Neuron (in vitro differentiated cells): ENCODE results near the gene PAX3.

Experiments used
- H2AFZ ChIP-seq: one replicate; pipeline ENCODE4 v1.6.1; 2013; ENCODE audit warnings: low read depth, mild to moderate bottlenecking, inconsistent platforms, low read length, moderate library complexity
- H3K27me3 ChIP-seq: one replicate; pipeline ENCODE4 v1.6.1; 2013; ENCODE audit warnings: low read length; ENCODE audit not compliant: insufficient read depth
- H3K36me3 ChIP-seq: one replicate; pipeline ENCODE4 v1.6.1; 2013; ENCODE audit warnings: low read length; ENCODE audit not compliant: insufficient read depth
- H3K4me1 ChIP-seq: one replicate; pipeline ENCODE4 v1.6.1; 2013; ENCODE audit warnings: low read length; ENCODE audit not compliant: insufficient read depth
- H3K4me3 ChIP-seq: 2 replicates; pipeline ENCODE4 v1.5.1; 2013; ENCODE audit warnings: mild to moderate bottlenecking, low read length, moderate library complexity
- H3K9me3 ChIP-seq: one replicate; pipeline ENCODE4 v1.6.1; 2013; ENCODE audit warnings: low read length

PAX3 gene

DNA sequence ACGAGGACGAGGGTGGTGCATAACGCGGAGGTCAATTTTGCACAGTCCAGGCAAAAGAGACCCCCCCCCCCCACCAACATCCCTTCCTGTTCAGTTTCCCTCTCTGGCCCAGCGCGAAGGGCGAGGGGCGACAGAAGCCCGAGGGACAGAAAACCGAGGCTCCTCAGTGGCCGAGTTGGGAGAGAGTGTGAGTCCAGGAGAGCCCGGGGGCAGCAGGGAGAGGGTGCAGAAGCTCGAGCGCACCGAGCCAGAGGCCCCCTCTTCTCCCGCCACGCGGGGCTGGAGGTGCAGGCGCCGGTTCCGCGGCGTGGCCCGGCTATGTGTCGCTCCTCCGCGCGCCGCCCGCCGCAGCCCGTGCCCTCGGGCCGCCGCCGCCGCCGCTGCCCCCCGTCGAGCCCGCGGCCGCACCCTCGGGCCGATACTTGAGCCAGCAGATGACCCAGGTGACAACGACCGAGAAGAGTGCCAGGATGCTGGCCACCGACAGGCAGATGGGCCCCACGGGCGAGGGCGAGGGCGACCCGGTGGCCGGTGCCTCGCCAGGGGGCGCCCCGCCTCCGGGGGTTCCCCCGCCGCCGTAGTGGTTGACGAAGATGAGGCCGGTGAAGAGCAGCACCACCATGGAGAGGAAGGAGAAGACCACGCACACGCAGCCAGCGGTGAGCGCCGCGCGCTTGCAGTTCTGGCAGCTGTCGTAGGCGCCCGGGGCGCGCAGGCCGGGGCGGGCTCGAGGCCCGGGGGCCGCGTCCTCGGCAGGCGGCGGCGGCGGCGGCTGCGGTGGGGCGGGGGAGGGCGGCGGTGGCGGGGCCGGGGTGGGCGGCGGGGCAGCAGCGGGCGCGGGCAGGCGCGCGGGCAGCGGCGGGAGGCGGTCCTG is 20.2 kb upstream of the PAX3 start:
- H3K9me3 ChIP-seq: no peaks in the 10 kb centered on the region
- peaks cover 17% of the 10 kb centered on the region for H3K4me1 ChIP-seq
- no peaks in the 10 kb centered on the region for H3K36me3 ChIP-seq
- peaks cover 22% of the 10 kb centered on the region for H3K27me3 ChIP-seq
- peak overlapping the region; percentile 46 for H2AFZ ChIP-seq
- H3K4me3 ChIP-seq: peak overlapping the region; percentile 69

- H3K9me3 ChIP-seq: no peaks in the 10 kb centered on the region
- peaks cover 30% of the 10 kb centered on the region for H3K27me3 ChIP-seq
- peaks cover 17% of the 10 kb centered on the region for H3K4me1 ChIP-seq
- H3K36me3 ChIP-seq: no peaks in the 10 kb centered on the region
- peak overlapping the region; percentile 46 for H2AFZ ChIP-seq
- H3K4me3 ChIP-seq: peak overlapping the region; percentile 69
These were observed 19.4 kb upstream of the PAX3 start for GRCh38 chr2:222318026-222318711.

- Histone ChIP-seq H3K9me3 (no peaks in the 10 kb centered on the region), H3K4me1 (peaks cover 12% of the 10 kb centered on the region), H2AFZ (no peak overlapping the region), H3K4me3 (no peak overlapping the region), H3K27me3 (peaks cover 56% of the 10 kb centered on the region), H3K36me3 (no peaks in the 10 kb centered on the region)
These were observed 16.8 kb upstream of the PAX3 start for GRCh38 chr2:222315443-222316121.

DNA sequence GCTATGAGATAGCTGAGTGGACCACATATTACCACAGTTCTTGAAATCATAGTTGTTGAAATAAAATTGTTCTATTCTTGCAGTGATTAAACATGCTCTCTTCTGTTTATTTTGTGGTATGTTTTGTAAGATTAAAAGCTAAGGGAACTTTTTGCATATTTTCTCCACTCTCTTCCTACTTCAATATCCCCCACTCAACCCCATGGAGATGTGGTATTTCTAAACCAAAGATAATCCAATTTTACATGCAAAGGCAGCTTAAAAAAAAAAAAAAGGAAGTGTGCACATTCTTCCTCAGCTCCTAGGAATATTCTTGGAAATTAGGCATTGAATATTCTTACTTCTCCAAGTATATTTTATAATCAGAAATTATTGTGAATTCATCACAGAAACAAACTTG is 15.0 kb upstream of the PAX3 start:
- Histone ChIP-seq H3K9me3 (peaks cover 5% of the 10 kb centered on the region), H2AFZ (no peak overlapping the region), H3K27me3 (peaks cover 73% of the 10 kb centered on the region), H3K36me3 (no peaks in the 10 kb centered on the region), H3K4me3 (no peak overlapping the region), H3K4me1 (peaks cover 12% of the 10 kb centered on the region)

- Histone ChIP-seq H3K36me3 (no peaks in the 10 kb centered on the region), H3K4me1 (peaks cover 6% of the 10 kb centered on the region), H3K27me3 (peaks cover 89% of the 10 kb centered on the region), H3K4me3 (no peak overlapping the region), H2AFZ (no peak overlapping the region), H3K9me3 (peaks cover 16% of the 10 kb centered on the region)
These were observed 13.4 kb upstream of the PAX3 start for GRCh38 chr2:222311978-222312738.

GRCh38 chr2:222311319-222311977 is 12.7 kb upstream of the PAX3 start:
- Histone ChIP-seq H3K4me3 (no peak overlapping the region), H3K9me3 (peaks cover 16% of the 10 kb centered on the region), H3K4me1 (peaks cover 12% of the 10 kb centered on the region), H2AFZ (no peak overlapping the region), H3K27me3 (peaks cover 96% of the 10 kb centered on the region), H3K36me3 (no peaks in the 10 kb centered on the region)

DNA sequence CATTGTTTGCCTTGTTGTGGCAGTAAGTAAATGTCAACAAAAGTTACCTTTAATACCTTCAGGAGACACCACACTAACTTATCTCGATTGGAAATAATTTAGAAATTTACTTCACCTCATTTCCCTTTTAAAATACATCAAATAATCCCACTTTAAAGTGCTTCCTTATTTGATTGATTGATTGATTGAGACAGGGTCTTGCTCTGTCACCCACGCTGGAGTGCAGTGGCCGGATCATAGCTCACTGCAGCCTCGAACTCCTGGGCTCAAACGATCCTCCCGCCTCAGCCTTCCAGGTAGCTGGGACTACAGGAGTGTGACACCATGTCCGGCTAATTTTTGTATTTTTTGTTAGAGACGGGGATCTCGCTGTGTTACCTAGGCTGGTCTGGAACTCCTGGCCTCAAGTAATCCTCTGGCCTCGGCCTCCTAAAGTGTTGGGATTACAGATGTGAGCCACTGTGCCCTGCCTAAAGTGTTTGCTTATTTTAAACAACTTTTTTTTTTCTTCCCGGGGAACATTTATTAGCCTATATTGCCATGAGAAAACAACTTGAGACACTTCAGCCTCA is 12.0 kb upstream of the PAX3 start:
- Histone ChIP-seq H3K4me1 (peaks cover 18% of the 10 kb centered on the region), H3K9me3 (peaks cover 16% of the 10 kb centered on the region), H3K36me3 (no peaks in the 10 kb centered on the region), H3K27me3 (peaks cover 98% of the 10 kb centered on the region), H2AFZ (no peak overlapping the region), H3K4me3 (no peak overlapping the region)

GRCh38 chr2:222309766-222310165 is 11.0 kb upstream of the PAX3 start:
- no peak overlapping the region for H3K4me3 ChIP-seq
- no peak overlapping the region for H2AFZ ChIP-seq
- peaks cover 99% of the 10 kb centered on the region for H3K27me3 ChIP-seq
- H3K9me3 ChIP-seq: peaks cover 16% of the 10 kb centered on the region
- H3K4me1 ChIP-seq: peaks cover 28% of the 10 kb centered on the region
- no peaks in the 10 kb centered on the region for H3K36me3 ChIP-seq

DNA sequence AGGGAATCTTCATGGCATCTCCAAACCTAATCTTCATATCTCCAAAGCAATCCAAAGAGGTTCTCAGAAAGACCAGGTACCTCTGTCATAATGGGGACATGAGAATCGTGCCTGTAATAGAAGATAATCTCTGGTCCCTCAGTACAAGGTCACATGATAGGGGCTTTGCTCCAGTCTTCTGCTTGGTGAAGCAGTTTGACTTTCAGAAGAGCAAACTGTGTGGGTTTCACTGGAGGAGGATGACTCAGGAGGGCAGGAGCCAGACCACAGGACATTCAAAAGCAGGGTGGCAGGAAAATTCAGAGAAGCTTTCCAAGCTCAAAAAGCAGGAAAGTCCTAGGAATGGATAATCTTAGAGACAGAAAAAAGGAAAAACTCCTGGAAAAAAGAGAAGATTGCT is 10.6 kb upstream of the PAX3 start:
- Histone ChIP-seq H3K9me3 (peaks cover 16% of the 10 kb centered on the region), H3K27me3 (peaks cover 99% of the 10 kb centered on the region), H2AFZ (no peak overlapping the region), H3K4me1 (peaks cover 32% of the 10 kb centered on the region), H3K4me3 (no peak overlapping the region), H3K36me3 (no peaks in the 10 kb centered on the region)

DNA sequence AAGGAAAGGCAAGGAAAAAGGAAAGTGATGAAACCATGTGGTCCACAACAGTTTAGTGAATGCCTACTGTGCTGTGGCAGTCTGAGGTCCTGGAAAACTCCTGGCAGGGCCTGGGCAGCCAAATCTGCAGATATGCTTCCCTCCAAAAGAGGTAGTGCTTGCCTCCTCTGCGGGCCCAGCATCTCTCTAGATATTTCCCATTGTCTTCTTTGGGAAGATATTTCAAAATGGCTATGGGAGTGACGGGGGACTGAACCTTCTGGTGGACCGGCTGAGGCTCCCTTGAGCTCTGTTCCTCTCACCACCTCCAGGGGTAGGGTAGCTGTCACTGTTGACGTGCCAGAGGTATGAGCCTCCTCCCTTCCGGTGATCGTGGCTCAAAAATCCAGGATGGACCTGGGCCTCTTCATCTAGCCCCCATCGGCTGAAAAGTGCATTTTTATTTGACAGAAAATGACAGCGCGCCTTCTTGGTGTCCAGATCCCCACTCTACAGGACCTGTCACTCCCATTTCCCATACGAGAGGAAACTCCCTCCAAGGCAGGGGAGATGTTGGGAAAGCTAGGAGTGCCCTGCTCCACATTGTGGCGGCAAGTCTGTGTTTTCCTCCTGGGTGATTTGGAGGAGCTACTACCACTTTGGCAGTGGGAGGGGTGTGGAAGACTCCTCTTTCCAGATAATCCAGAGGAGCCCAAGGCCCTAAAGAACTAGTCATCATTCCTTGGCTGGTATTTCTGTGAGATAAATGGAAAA is 9.4 kb upstream of the PAX3 start:
- Histone ChIP-seq H3K4me1 (peaks cover 32% of the 10 kb centered on the region), H3K36me3 (no peaks in the 10 kb centered on the region), H3K4me3 (no peak overlapping the region)

DNA sequence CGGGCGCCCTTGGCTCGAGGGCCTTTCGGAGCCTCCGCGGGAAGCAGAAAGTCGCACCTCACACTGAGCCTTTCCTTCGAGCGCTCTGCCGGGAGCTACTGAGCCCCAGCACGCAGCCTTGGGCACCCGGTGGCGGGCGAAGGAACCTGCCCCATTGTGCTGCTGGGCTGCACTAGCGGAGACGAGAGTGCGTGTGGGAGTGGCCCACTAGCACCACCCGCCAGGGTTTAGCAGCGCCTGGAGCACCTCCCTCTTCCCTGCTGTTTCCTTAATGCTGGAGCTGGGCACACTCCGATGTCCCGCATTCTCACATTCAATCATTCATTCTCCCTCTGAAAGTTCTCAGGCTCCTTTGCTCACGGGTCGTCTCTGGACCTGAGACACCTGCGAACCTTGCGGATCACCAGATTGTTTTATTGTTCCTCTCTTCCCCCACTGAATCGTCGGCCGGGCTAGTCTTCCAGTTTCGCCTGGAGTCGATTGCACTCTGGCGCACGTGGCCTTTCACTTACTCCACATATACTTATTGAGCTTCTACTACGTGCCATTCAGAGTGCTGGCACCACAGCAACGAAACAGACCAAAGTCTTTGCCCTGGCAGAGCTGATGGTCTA is 8.5 kb upstream of the PAX3 start:
- Histone ChIP-seq H3K4me1 (peaks cover 30% of the 10 kb centered on the region), H3K27me3 (peaks cover 99% of the 10 kb centered on the region), H3K4me3 (no peak overlapping the region), H2AFZ (no peak overlapping the region), H3K9me3 (peaks cover 30% of the 10 kb centered on the region), H3K36me3 (no peaks in the 10 kb centered on the region)

More for the DNA sequence above, 9.4 kb upstream of the PAX3 start:
- Histone ChIP-seq H3K9me3 (peaks cover 22% of the 10 kb centered on the region), H3K27me3 (peaks cover 99% of the 10 kb centered on the region), H2AFZ (no peak overlapping the region)
